C4-2B (cell line): ENCODE data around the gene RIMKLB.

Experiments
- CTCF ChIP-seq: fragments of 450-650 bp; conservative IDR thresholded peaks from 2 replicates; pipeline ENCODE4 v1.5.1; 2017; ENCODE audit warnings: mild to moderate bottlenecking
- ZFX ChIP-seq: fragments of 450-650 bp; IDR thresholded peaks from 2 replicates; pipeline ENCODE4 v1.6.1; 2017

- TF ChIP-seq CTCF (no peak), ZFX (no peak)
These were observed 1.2 kb upstream of the RIMKLB start for GRCh38 chr12:8696442-8697090.
